ENCODE measurements around the gene SMAD3. TPM values are rescaled to one million over a fixed set of nuclear protein-coding genes. Genes with fewer than 3 reads are reported as not detected.

Gene SMAD3
- total RNA-seq, 1 donor from 2014 or later, result 8.2 TPM

DNA sequence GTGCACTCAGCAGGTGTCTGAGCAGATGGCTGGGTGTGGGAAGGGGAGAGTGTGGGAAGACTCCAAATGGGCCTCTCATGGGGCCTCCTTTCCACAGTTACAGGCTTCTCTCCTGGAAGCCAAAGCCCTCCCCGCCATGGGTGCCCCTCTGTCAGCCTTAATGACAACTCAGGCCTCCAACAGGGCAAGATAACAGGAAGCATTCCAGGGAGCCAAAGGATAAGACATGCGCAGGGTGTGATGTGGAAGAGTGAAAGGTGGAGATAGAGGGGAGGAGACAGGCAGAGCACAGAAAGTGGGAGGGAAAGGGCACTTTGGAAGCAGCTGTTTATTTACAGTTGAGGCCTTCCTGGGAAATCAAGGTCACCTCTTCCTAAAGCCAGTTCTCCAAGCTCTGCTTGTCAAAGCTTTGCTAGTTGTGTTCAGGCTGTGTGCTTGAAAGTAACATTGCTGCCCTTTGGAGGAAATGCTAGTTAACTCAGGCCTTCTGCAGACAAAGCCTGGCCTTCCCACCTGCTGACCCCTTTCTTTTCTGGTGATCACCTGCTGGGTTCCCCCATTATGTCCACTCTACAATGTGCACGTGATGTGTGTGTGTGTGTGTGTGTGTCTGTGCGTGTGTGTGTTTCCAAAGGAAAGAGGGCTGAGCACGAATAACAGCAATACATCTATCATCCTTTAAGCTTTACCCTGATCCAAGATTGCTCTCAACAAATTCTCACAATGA, 35.2 kb upstream of the SMAD3 start:
- H3K9me3 Mint-ChIP-seq (ENCODE audit: unreplicated experiment), result no peaks in the 10 kb centered on the region
- H3K27me3 Mint-ChIP-seq (ENCODE audit: unreplicated experiment), result no peaks in the 10 kb centered on the region
- no peaks in the 10 kb centered on the region for H3K36me3 Mint-ChIP-seq (ENCODE audit: low read depth, unreplicated experiment)
- no peak for DNase-seq (ENCODE audit: low spot score)
- TF ChIP-seq, protein P1, sequence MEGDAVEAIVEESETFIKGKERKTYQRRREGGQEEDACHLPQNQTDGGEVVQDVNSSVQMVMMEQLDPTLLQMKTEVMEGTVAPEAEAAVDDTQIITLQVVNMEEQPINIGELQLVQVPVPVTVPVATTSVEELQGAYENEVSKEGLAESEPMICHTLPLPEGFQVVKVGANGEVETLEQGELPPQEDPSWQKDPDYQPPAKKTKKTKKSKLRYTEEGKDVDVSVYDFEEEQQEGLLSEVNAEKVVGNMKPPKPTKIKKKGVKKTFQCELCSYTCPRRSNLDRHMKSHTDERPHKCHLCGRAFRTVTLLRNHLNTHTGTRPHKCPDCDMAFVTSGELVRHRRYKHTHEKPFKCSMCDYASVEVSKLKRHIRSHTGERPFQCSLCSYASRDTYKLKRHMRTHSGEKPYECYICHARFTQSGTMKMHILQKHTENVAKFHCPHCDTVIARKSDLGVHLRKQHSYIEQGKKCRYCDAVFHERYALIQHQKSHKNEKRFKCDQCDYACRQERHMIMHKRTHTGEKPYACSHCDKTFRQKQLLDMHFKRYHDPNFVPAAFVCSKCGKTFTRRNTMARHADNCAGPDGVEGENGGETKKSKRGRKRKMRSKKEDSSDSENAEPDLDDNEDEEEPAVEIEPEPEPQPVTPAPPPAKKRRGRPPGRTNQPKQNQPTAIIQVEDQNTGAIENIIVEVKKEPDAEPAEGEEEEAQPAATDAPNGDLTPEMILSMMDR (IDR thresholded peaks at IDR 0.05; ENCODE audit: unreplicated experiment), result no peak
- peaks cover 20% of the 10 kb centered on the region for H3K4me1 Mint-ChIP-seq (ENCODE audit: unreplicated experiment)
- no peak overlapping the region for H3K27ac Mint-ChIP-seq (ENCODE audit: unreplicated experiment)
- H3K4me3 Mint-ChIP-seq (ENCODE audit: unreplicated experiment), result no peak overlapping the region

DNA sequence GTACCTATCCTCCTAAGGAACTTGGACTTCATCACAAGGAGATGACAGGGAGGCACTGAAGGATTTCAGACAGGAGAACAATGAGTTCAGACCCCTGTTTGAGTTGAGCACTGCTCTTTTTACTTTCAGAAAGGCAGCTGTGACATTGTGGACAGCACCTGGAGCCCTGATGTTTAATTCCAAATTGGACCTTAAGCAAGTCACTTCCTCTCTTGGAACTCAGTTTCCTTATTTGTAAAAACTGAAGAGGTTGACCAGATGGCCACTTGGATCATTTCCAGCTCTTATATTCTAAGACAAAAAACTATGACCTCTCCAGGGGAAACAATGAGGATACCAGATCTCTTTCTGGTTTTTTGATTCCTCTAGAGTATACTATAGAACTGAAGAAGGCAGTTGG, 34.1 kb upstream of the SMAD3 start:
- H3K9me3 Mint-ChIP-seq (ENCODE audit: unreplicated experiment), result no peaks in the 10 kb centered on the region
- no peaks in the 10 kb centered on the region for H3K27me3 Mint-ChIP-seq (ENCODE audit: unreplicated experiment)
- peaks cover 11% of the 10 kb centered on the region for H3K4me1 Mint-ChIP-seq (ENCODE audit: unreplicated experiment)
- H3K27ac Mint-ChIP-seq (ENCODE audit: unreplicated experiment), result no peak overlapping the region
- H3K36me3 Mint-ChIP-seq (ENCODE audit: low read depth, unreplicated experiment), result no peaks in the 10 kb centered on the region
- no peak overlapping the region for H3K4me3 Mint-ChIP-seq (ENCODE audit: unreplicated experiment)
- no peak for DNase-seq (ENCODE audit: low spot score)
- TF ChIP-seq, protein P1 (IDR thresholded peaks at IDR 0.05; ENCODE audit: unreplicated experiment), result no peak

DNA sequence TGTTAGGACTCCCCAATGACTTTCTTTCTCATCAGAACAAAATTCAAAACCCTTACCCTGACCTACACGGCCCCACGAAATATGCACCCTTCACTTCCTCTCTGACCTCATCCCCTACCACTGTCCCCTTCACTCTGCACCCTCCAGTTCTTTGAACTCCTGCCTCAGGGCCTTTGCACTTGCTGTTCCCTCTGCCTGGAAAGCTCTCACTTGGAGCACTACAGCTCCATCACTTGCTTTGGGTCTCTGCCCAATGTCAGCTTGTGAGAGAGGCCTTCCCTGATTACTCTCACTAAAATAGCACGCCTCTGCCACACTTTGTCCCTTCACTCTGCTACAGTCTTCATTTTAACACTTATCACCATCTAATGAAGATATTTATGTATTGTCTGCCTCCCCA, 32.8 kb upstream of the SMAD3 start:
- no peak overlapping the region for H3K4me3 Mint-ChIP-seq (ENCODE audit: unreplicated experiment)
- no peaks in the 10 kb centered on the region for H3K27me3 Mint-ChIP-seq (ENCODE audit: unreplicated experiment)
- no peaks in the 10 kb centered on the region for H3K9me3 Mint-ChIP-seq (ENCODE audit: unreplicated experiment)
- no peak overlapping the region for H3K27ac Mint-ChIP-seq (ENCODE audit: unreplicated experiment)
- no peak for DNase-seq (ENCODE audit: low spot score)
- H3K4me1 Mint-ChIP-seq (ENCODE audit: unreplicated experiment), result peaks cover 6% of the 10 kb centered on the region
- no peaks in the 10 kb centered on the region for H3K36me3 Mint-ChIP-seq (ENCODE audit: low read depth, unreplicated experiment)
- TF ChIP-seq, protein P1 (IDR thresholded peaks at IDR 0.05; ENCODE audit: unreplicated experiment), result no peak

DNA sequence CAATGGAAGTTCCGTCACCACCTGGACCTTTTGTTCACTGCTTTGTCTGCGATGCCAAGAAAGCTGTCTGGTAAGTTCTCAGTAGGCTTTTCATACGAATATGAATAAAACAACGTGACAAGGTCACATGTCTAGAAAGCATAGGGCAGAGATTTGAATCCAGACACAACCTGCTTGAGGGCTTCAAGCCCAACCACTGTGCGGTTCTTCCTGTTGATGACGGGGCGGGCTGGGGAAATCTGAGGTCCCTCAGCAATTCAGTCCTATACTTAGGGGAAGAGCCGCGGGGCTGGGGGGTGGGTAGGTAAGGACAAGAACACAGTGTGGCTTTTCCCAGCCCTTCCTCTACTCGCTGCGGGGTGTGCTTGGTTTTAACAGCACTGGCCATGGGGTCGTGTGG, 32.4 kb upstream of the SMAD3 start:
- Mint-ChIP-seq H3K9me3 (ENCODE audit: unreplicated experiment) (no peaks in the 10 kb centered on the region), H3K36me3 (ENCODE audit: low read depth, unreplicated experiment) (no peaks in the 10 kb centered on the region), H3K27me3 (ENCODE audit: unreplicated experiment) (no peaks in the 10 kb centered on the region), H3K4me1 (ENCODE audit: unreplicated experiment) (peaks cover 7% of the 10 kb centered on the region), H3K4me3 (ENCODE audit: unreplicated experiment) (no peak overlapping the region), H3K27ac (ENCODE audit: unreplicated experiment) (no peak overlapping the region)
- DNase-seq (ENCODE audit: low spot score), result no peak
- TF ChIP-seq, protein P1 (IDR thresholded peaks at IDR 0.05; ENCODE audit: unreplicated experiment), result no peak

DNA sequence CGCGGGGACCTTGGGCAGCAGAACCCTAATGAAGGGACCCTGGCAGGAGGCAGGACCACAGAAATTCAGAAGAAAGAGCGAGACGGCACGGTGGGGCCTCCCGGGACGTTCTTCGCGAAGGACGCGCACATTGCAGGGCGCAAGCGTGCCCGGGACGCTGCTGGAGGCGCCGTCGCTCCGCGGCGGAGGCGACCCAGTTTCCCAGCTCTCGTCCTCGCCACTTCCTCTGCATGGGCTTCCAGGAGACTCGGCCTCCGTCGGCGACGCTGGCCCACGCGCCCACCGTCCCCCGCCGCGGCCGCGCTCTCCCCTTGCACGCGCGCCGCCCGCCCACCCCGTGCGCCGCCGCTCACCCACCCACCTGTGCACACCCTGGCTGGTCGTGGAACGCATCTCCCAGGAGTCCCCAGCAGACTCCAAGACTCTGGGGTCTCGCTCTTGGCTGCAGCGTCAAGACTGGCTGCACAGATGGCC, 31.8 kb upstream of the SMAD3 start:
- no peaks in the 10 kb centered on the region for H3K9me3 Mint-ChIP-seq (ENCODE audit: unreplicated experiment)
- peaks cover 12% of the 10 kb centered on the region for H3K4me1 Mint-ChIP-seq (ENCODE audit: unreplicated experiment)
- TF ChIP-seq, protein P1 (IDR thresholded peaks at IDR 0.05; ENCODE audit: unreplicated experiment), result no peak
- no peak overlapping the region for H3K4me3 Mint-ChIP-seq (ENCODE audit: unreplicated experiment)
- H3K27ac Mint-ChIP-seq (ENCODE audit: unreplicated experiment), result no peak overlapping the region
- DNase-seq (ENCODE audit: low spot score), result no peak
- H3K27me3 Mint-ChIP-seq (ENCODE audit: unreplicated experiment), result no peaks in the 10 kb centered on the region
- no peaks in the 10 kb centered on the region for H3K36me3 Mint-ChIP-seq (ENCODE audit: low read depth, unreplicated experiment)
